PC-9 (cell line): ENCODE results near the gene PALS1.

Experiments used
- EZH2 ChIP-seq: fragments of 200-600 bp; sonication (generic); IDR thresholded peaks from 2 replicates; pipeline ENCODE4 v1.8.0; 2017; ENCODE audit warnings: antibody characterized with exemption, low read depth
- TF ChIP-seq, protein P1 (sequence below): fragments of 200-600 bp; sonication (generic); conservative IDR thresholded peaks from 2 replicates; pipeline ENCODE4 v1.6.1; 2017; ENCODE audit warnings: mixed run types, antibody characterized with exemption, mild to moderate bottlenecking, moderate library complexity

DNA sequence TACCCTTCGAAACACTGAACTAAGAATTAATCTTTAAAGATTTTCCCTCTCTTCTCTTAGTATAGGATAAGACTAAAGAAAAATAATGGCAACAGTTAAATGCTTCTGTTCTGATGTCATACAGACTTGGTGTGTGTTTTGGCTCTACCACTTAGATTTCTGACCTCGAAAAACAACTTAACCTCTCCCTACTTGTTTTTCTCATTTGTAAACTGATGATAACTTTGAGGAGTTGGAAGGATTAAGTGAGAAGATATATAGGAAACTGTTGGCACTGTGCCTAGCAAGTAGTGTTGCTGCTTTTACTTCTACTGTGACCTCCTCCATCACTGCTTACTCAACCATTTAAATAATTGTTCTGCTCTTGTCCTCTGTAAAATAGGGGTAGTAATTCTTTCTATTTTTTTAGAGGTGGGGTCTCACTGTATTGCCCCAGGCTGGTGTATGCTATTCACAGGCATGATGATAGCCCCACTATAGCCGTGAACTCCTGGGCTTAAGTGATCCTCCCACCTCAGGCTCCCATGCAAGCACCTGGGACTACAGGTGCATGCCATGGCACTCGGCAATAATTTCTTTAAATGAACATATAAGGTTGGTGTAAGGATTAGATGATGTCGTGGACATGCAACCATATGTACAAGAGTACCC is 22.4 kb downstream of the PALS1 start:
- TF ChIP-seq EZH2 = no peak
- TF ChIP-seq, protein P1, sequence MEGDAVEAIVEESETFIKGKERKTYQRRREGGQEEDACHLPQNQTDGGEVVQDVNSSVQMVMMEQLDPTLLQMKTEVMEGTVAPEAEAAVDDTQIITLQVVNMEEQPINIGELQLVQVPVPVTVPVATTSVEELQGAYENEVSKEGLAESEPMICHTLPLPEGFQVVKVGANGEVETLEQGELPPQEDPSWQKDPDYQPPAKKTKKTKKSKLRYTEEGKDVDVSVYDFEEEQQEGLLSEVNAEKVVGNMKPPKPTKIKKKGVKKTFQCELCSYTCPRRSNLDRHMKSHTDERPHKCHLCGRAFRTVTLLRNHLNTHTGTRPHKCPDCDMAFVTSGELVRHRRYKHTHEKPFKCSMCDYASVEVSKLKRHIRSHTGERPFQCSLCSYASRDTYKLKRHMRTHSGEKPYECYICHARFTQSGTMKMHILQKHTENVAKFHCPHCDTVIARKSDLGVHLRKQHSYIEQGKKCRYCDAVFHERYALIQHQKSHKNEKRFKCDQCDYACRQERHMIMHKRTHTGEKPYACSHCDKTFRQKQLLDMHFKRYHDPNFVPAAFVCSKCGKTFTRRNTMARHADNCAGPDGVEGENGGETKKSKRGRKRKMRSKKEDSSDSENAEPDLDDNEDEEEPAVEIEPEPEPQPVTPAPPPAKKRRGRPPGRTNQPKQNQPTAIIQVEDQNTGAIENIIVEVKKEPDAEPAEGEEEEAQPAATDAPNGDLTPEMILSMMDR = no peak
